Esophagus muscularis mucosa (tissue), 4 donors: Measurements from ENCODE around the gene CENPP.

Experiments
- EP300 ChIP-seq: sonication (generic); formaldehyde crosslinking; IDR thresholded peaks from one replicate; pipeline ENCODE4 v1.6.1; 2017; ENCODE audit warnings: antibody characterized with exemption
- POLR2A ChIP-seq: fragments of 450-650 bp; IDR thresholded peaks from one replicate; pipeline ENCODE4 v1.6.1; 2017; ENCODE audit warnings: antibody characterized with exemption, moderate library complexity, mild to moderate bottlenecking, low read depth
- TF ChIP-seq, protein P1 (sequence below), 3 experiments: fragments of 200-600 bp in 2 of 3; fragments of 450-650 bp in 1 of 3; sonication (generic) in 2 of 3; IDR thresholded peaks; one replicate each; pipeline ENCODE4 v1.5.1; 2017 to 2019; ENCODE audit warnings: antibody characterized with exemption in 3 of 3, mild to moderate bottlenecking in 2 of 3, moderate library complexity in 1 of 3

DNA sequence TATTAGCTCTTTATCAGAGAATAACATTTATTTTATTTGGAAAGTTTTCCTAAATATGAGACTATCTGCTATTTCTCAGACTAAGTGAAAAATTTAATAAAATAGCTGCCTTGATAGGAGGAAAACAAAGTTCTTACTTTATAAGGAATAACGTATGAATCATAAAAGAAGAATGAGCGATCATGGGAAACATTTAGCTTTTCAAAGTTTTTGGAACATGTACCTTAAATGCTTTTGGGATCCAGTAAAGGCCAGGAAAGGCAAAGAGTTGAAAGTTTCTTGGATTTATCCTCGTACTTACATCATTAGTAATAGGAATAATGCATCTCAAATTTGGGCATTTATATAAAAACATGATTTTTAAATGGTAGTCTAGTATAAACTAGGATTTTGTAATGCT, 59.2 kb downstream of the CENPP start:
- TF ChIP-seq POLR2A (no peak), EP300 (no peak)
- TF ChIP-seq, protein P1, sequence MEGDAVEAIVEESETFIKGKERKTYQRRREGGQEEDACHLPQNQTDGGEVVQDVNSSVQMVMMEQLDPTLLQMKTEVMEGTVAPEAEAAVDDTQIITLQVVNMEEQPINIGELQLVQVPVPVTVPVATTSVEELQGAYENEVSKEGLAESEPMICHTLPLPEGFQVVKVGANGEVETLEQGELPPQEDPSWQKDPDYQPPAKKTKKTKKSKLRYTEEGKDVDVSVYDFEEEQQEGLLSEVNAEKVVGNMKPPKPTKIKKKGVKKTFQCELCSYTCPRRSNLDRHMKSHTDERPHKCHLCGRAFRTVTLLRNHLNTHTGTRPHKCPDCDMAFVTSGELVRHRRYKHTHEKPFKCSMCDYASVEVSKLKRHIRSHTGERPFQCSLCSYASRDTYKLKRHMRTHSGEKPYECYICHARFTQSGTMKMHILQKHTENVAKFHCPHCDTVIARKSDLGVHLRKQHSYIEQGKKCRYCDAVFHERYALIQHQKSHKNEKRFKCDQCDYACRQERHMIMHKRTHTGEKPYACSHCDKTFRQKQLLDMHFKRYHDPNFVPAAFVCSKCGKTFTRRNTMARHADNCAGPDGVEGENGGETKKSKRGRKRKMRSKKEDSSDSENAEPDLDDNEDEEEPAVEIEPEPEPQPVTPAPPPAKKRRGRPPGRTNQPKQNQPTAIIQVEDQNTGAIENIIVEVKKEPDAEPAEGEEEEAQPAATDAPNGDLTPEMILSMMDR (IDR thresholded peaks at IDR 0.05) = no peak
